Panc1 (cell line): ENCODE results near the gene STMND1. TPM values are rescaled to one million over a fixed set of nuclear protein-coding genes. Genes with fewer than 3 reads are reported as not detected.

Source experiments
- ATAC-seq: fragments of 200-7000 bp; cut with Tn5 transposase; 2 replicates; pipeline ENCODE4 v1.9.1; 2020; ENCODE audit warnings: mild to moderate bottlenecking, moderate library complexity
- BruUV-seq: library from RNA; stranded (reverse); fragments of 400-500 nt; replicated peaks from 2 replicates; lab custom pipeline; 2021; lab: Mats Ljungman, UMichigan
- CTCF ChIA-PET: fragments of 300-600 bp; sonication (Branson Sonifier 250); formaldehyde crosslinking; loops from one replicate; lab custom pipeline; 2022; ENCODE audit warnings: antibody characterized with exemption; lab: Charles Lee
- POLR2A ChIA-PET: fragments of 300-600 bp; sonication (Branson Sonifier 250); formaldehyde crosslinking; loops from one replicate; lab custom pipeline; 2022; ENCODE audit warnings: antibody characterized with exemption; lab: Charles Lee
- DNase-seq: peaks from one replicate; pipeline ENCODE4 v3.0.0-alpha.2; 2010; ENCODE audit warnings: low read depth, low spot score
- H3K27ac ChIP-seq: 2 replicates; pipeline ENCODE4 v1.5.1; 2011; ENCODE audit warnings: mild to moderate bottlenecking, low read length, inconsistent platforms
- H3K27me3 ChIP-seq: fragments of 200-500 bp; sonication (Bioruptor generic); 2 replicates; pipeline ENCODE4 v1.6.0; 2014; ENCODE audit warnings: low read length, inconsistent platforms; ENCODE audit not compliant: control insufficient read depth, insufficient read depth
- H3K36me3 ChIP-seq: fragments of 200-500 bp; sonication (Bioruptor generic); 2 replicates; pipeline ENCODE4 v1.5.1; 2014; ENCODE audit warnings: inconsistent platforms, mild to moderate bottlenecking, low read length, moderate library complexity; ENCODE audit not compliant: control insufficient read depth, insufficient read depth
- H3K4me1 ChIP-seq: 2 replicates; pipeline ENCODE4 v1.5.1; 2011; ENCODE audit warnings: inconsistent platforms, mild to moderate bottlenecking, low read length, moderate library complexity; ENCODE audit not compliant: control insufficient read depth, insufficient read depth
- H3K4me3 ChIP-seq, 2 experiments: 2 replicates each; pipeline ENCODE4 v1.5.1; 2011 to 2012; ENCODE audit warnings: low read depth in 2 of 2, low read length in 2 of 2, mild to moderate bottlenecking in 2 of 2, inconsistent platforms in 1 of 2, moderate library complexity in 1 of 2
- H3K9me3 ChIP-seq: fragments of 200-500 bp; sonication (Bioruptor generic); 2 replicates; pipeline ENCODE4 v1.5.1; 2014; ENCODE audit warnings: low read depth, mild to moderate bottlenecking, inconsistent platforms, low read length, moderate library complexity; ENCODE audit not compliant: control insufficient read depth, insufficient read depth
- POLR2AphosphoS5 ChIP-seq: IDR thresholded peaks from 2 replicates; pipeline ENCODE4 v1.6.1; 2012; ENCODE audit warnings: mild to moderate bottlenecking, low read depth, low read length, moderate library complexity
- SIN3A ChIP-seq: IDR thresholded peaks from 2 replicates; pipeline ENCODE4 v1.6.1; 2012; ENCODE audit warnings: low read depth, mild to moderate bottlenecking, low read length, moderate library complexity, borderline replicate concordance; ENCODE audit not compliant: insufficient read depth
- TCF7L2 ChIP-seq: IDR thresholded peaks from 2 replicates; pipeline ENCODE4 v1.6.1; 2011; ENCODE audit warnings: mild to moderate bottlenecking, low read depth, low read length, inconsistent platforms
- in situ Hi-C: cut with HindIII; loops from 2 replicates; pipeline ENCODE4 v1.10.0; 2016; ENCODE audit warnings: low sequenced_read_pairs, low pct_unique_long_range_greater_than_20kb
- intact Hi-C: fragments of 100-400 bp; cut with micrococcal nuclease; formaldehyde crosslinking; loops from one replicate; pipeline ENCODE4 v1.10.0; 2022; ENCODE audit not compliant: unreplicated experiment
- total RNA-seq: library from RNA; stranded (reverse); gene quantifications from one replicate; pipeline ENCODE4 v1.2.1, GENCODE V29; 2021; ENCODE audit not compliant: unreplicated experiment
- TF ChIP-seq, protein P1 (sequence below): fragments of 450-650 bp; IDR thresholded peaks from 2 replicates; pipeline ENCODE4 v1.5.1; 2017; ENCODE audit warnings: mild to moderate bottlenecking
- TF ChIP-seq, protein P2 (sequence below), 2 experiments: IDR thresholded peaks; 2 replicates each; pipeline ENCODE4 v1.6.1; 2011 to 2012; ENCODE audit warnings: low read depth in 2 of 2, control low read depth in 1 of 2, low read length in 1 of 2, mild to moderate bottlenecking in 1 of 2, moderate library complexity in 1 of 2; ENCODE audit not compliant: insufficient read depth in 1 of 2

The STMND1 gene
- total RNA-seq, 1 experiment from 2014 or later, result not detected

DNA sequence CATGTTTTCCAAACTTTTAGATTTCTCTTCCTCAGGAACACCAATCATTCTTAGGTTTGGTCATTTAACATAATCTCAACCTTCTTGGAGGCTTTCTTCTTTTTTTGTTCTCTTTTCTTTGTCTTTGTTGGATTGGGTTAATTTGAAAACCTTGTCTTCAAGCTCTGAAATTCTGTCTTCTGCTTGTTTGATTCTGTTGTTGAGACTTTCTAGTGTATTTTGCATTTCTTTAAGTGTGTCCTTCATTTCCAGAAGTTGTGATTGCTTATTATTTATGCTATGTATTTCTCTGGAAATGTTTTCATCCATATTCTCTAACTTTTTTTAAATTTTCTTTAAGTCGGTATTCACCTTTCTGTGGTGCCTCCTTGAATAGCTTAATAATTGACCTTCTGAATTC is 42.2 kb downstream of the STMND1 start:
- ATAC-seq (no peak), DNase-seq (no peak)
- Histone ChIP-seq H3K27ac (no peak overlapping the region), H3K27me3 (no peaks in the 10 kb centered on the region), H3K4me3 (no peak overlapping the region), H3K4me1 (no peaks in the 10 kb centered on the region), H3K9me3 (no peaks in the 10 kb centered on the region; the same call in 1 of the 2 replicates), H3K36me3 (no peaks in the 10 kb centered on the region)
- POLR2A ChIA-PET, result no interaction called here
- in situ Hi-C loops (no loop called here), intact Hi-C loops (no loop called here)
- no TSS peak for BruUV-seq
- TF ChIP-seq, protein P1, sequence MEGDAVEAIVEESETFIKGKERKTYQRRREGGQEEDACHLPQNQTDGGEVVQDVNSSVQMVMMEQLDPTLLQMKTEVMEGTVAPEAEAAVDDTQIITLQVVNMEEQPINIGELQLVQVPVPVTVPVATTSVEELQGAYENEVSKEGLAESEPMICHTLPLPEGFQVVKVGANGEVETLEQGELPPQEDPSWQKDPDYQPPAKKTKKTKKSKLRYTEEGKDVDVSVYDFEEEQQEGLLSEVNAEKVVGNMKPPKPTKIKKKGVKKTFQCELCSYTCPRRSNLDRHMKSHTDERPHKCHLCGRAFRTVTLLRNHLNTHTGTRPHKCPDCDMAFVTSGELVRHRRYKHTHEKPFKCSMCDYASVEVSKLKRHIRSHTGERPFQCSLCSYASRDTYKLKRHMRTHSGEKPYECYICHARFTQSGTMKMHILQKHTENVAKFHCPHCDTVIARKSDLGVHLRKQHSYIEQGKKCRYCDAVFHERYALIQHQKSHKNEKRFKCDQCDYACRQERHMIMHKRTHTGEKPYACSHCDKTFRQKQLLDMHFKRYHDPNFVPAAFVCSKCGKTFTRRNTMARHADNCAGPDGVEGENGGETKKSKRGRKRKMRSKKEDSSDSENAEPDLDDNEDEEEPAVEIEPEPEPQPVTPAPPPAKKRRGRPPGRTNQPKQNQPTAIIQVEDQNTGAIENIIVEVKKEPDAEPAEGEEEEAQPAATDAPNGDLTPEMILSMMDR, result no peak
- CTCF ChIA-PET, result no interaction called here

DNA sequence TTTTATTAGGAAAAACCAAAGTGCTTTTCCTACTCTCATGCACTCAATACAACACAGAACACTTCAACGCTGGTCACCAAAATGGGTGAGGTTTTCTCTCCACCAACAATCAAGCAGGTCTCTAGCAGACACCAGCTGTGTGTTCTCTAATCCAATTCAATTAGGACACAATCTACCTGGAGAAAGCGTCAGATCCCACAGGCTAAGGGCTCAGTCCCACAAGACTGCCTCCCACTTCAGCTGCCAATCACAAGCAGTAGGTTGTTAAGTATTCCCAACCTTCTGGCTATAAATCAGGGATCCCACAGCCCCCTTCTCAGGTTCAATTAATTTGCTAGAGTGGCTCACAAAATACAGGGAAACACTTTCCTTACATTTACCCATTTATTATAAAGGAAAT is 47.7 kb downstream of the STMND1 start:
- CTCF ChIA-PET, result no interaction called here
- in situ Hi-C loops (no loop called here), intact Hi-C loops (no loop called here)
- no TSS peak for BruUV-seq
- no peak overlapping the region for H3K4me3 ChIP-seq
- POLR2A ChIA-PET, result no interaction called here
- TF ChIP-seq SIN3A, result no peak
- TF ChIP-seq, protein P1, result no peak
- TF ChIP-seq, protein P2, sequence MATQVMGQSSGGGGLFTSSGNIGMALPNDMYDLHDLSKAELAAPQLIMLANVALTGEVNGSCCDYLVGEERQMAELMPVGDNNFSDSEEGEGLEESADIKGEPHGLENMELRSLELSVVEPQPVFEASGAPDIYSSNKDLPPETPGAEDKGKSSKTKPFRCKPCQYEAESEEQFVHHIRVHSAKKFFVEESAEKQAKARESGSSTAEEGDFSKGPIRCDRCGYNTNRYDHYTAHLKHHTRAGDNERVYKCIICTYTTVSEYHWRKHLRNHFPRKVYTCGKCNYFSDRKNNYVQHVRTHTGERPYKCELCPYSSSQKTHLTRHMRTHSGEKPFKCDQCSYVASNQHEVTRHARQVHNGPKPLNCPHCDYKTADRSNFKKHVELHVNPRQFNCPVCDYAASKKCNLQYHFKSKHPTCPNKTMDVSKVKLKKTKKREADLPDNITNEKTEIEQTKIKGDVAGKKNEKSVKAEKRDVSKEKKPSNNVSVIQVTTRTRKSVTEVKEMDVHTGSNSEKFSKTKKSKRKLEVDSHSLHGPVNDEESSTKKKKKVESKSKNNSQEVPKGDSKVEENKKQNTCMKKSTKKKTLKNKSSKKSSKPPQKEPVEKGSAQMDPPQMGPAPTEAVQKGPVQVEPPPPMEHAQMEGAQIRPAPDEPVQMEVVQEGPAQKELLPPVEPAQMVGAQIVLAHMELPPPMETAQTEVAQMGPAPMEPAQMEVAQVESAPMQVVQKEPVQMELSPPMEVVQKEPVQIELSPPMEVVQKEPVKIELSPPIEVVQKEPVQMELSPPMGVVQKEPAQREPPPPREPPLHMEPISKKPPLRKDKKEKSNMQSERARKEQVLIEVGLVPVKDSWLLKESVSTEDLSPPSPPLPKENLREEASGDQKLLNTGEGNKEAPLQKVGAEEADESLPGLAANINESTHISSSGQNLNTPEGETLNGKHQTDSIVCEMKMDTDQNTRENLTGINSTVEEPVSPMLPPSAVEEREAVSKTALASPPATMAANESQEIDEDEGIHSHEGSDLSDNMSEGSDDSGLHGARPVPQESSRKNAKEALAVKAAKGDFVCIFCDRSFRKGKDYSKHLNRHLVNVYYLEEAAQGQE (IDR thresholded peaks at IDR 0.05; ENCODE audit: insufficient read depth in 1 of 2, low read depth in 2 of 2, low read length in 1 of 2), result no peak
- TF ChIP-seq TCF7L2, result no peak
- TF ChIP-seq POLR2AphosphoS5, result no peak
- H3K27ac ChIP-seq, result no peak overlapping the region
- DNase-seq (no peak), ATAC-seq (no peak)
- H3K9me3 ChIP-seq, result peaks cover 11% of the 10 kb centered on the region; the same call in 1 of the 2 replicates
- H3K4me1 ChIP-seq, result no peaks in the 10 kb centered on the region
- no peaks in the 10 kb centered on the region for H3K27me3 ChIP-seq
- no peaks in the 10 kb centered on the region for H3K36me3 ChIP-seq
